HG03378 (cell line): Measurements from ENCODE around the gene IRF2.

Source experiments
- ATAC-seq: cut with Tn5 transposase; IDR thresholded peaks from one replicate; pipeline ENCODE4 v1.9.1; 2021; ENCODE audit warnings: mild to moderate bottlenecking, moderate library complexity; ENCODE audit not compliant: unreplicated experiment

Gene IRF2

DNA sequence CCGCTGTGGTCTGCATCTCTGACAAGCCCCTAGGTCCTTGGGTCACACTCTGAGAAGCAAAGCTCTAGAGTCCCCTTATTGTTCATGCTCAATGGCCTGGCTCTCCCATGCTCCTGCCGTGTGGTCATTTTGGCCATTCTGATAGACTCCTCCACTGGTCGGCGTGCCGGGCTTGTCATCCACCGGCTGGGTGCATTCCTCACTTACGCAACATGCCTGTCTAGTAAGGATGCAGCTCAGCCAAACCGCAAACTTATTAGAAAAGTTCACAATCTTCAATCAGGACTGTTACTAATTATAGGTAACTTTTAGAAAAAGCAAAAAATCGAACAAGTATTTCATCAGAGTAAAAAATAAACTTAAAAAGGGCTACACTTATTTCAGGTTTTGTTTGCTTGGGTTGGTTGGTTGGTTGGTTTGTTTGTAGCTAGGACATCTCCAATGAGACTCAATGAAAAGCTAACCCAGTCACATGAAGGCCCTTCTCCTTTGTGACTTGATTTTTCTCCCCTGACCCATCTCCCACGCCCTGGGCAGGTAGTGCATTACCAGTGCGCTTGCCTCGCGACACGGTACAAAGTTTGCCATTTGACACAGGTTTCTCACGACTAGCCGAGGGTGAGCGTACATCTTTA is 41.0 kb downstream of the IRF2 start:
- no peak for ATAC-seq

DNA sequence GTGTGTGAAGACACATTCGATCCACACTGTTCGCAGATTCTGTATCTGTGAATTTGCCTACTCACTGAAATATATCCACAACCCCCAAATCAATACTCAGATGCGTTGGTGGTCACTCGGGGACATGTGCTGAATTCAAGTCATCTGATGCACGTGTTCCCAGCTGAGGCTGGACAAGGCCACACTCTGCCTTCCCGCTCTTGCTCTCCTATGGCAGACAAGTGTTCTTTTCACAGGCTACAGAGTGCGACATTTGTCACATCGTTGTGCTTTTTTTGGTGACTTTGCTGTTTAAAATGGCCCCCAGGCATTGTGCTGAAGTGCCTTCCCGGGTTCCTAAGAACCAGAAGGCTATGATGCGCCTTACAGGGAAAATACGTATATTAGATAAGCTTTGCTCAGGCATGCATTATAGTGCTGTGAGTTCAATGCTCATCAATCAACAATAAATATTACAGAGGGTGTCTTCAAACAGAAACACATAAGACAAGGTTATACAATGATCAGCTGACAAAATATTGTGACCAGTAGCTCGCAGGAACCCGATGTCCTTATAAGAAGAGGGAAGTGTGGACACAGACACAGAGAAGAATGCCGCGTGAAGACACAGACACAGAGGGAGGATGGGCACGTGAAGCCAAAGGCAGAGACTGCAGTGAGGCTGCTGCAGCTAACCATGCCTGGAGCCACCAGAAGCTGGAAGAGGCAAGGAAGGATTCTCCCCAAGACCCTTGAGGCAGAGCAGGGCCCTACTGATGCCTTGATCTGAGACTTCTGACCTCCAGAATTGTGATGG is 42.0 kb downstream of the IRF2 start:
- ATAC-seq: no peak

DNA sequence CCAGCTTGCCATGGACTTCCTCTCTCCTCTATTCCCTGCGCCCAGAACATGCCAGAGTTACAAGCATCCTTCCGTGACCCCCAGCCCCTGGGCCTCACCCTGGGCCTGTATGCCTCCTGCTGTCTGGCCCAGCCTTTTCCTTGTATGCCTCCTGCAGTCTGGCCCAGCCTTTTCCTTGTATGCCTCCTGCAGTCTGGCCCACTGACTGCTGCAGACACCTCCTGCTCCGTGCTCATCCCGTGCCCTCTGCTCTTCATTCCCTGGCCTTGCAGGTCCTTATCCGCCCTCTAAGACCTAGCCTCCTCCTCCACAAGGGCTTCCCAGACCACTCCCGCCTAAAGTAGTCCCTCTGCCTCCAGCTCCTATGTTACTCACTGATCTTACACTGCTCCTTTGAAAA is 44.2 kb downstream of the IRF2 start:
- no peak for ATAC-seq

DNA sequence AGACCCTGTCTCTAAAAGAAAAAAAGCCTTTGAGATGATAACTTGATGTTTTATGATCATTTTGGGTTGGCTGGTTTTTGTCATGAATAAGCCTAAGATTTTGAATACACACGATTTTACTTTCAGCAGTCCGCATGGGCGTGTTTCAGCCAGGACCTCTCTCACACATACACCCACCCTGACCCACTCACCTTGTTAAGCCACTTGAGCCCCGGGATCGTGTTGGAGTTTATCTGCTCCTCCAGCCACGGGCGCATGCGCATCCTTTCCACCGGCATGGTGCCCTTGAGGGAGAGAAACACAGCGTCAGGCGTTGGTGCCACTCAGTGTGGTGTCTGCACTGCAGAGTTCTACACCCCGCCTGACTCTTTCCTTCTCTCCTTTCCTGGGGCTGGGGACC is 45.6 kb downstream of the IRF2 start:
- ATAC-seq: no peak

DNA sequence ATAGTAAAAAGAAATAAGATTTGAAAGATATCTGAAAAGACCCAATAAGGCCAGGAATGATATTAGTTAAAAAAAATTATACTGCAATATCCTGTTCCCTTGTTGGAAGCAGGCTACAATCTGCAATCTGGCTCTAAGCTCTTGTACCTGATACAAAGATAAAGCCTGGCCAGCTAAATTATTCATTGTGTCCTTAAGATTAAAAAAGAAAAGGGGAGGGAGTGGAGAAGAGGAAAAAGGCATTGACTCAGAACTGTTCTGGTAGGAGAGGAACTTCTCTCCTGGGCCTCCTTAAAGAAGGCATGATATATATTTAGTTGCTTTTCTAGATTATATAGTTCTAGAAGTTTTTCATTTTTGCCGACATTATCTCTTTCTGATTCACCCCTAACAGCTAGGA is 46.7 kb downstream of the IRF2 start:
- no peak for ATAC-seq

DNA sequence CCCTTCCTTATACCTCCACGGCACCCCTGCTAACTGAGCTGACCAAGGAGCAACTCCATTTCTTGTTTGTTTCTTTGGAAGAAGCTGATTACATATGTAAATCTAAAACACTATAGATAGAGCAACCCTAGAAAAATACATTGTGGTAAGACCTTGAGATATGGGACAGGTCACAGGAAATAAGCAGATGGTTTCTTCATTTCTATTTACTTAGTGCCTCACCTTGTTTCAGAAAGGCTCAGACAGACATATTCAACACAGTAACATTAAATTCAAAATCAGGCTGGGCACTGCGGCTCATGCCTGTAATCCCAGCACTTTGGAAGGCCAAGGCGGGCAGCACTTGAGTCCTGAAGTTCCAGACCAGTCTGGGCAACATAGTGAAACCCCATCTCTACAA is 47.3 kb downstream of the IRF2 start:
- ATAC-seq: no peak

DNA sequence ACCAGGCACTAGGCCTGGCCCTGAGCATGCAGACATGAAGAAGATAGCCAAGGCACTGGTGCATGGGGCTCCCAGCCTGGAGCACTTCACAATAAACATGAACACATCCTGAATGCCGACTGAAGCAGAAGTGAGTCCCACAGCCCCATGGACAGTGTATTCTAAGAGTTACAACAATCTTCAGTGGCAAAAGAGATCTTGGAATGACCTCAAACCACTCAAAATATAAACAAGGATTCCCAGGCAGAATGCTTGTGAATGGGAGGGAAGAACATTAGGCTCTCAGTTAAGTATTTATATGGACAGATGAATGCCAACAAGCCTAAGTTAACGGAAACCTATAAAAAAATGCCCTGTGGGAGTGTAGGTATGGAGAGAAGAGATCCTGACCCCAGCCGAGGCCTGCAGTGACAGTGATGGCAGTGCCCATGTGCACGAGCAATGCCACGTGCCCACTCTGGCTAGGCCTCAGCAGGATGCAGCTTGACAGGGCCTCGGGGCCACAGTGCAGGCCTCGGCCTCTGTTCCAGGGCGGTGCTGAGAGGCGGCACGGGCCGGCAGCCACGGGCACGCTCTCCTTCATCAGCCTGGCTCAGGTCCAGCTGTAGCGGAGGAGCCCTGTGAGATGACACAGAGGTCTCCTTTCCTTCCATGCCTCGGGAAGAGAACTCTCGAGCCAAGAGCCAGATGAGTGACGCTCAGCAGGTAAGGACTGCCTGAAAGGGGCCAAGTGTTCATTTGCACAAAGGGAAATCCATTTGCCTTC is 49.2 kb downstream of the IRF2 start:
- no peak for ATAC-seq

DNA sequence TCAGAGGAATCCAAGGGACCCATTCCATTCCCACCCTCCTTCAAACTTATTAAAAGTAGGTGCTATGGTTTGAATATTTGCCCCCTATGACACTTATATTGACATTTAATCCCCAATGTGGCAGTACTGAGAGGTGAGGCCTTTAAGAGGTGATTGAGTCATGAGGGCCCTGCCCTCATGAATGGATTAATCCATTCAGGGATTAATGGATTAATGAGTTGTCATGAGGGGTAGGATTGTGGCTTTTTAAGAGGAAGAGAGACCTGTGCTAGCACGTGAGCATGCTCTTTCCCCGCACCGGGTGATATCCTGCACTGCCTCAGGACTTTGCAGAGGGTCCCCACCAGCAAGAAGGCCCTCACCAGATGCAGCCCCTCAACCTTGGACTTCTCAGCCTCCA is 50.1 kb downstream of the IRF2 start:
- no peak for ATAC-seq

DNA sequence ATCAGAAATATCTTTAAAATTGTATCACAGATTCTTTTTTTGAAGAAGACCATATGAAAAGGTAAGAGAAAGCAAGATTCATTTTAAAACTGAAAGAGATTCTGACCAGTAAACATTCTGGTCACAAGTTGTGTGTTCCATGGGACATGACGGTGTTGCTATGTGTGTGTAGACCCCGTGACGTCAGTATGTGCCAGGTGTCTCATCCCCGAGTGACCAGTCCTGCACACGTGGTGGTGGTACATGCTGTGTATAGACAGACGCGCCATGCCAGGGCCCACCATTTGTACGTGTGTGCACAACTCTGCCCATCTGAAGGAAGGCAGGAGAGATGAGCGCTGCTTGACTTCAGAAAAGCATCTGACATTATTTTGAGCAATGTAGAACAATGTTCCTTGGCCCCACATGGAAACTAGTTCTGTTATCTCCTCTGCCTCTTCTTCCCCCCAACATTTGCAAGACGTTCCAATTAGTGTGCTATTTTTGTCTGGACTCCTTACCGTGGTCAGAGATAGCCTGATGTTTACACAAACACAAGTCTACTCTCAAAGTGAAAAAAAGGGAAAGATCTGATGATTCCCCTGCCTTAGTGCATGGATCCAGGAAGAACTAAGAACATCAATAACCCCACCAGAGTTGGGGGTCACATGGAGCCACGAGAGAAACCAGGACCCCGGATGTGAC is 51.2 kb downstream of the IRF2 start:
- ATAC-seq: no peak

DNA sequence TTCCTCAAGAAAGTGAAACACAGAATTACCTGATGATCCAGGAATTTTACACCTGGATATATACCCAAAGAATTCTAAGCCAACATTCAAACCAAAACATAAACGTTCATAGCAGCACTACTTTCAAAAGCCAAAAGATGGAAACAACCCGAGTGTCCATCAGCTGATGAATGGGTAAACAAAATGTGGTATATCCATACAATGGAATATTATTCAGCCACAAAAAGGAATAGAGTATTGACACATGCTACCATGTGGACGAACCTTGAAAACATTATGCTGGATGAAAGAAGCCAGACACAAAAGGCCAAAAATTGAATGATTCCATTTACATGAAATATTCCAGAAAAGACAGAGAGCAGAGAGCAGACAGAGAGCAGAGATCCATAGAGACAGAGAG is 52.0 kb downstream of the IRF2 start:
- no peak for ATAC-seq

DNA sequence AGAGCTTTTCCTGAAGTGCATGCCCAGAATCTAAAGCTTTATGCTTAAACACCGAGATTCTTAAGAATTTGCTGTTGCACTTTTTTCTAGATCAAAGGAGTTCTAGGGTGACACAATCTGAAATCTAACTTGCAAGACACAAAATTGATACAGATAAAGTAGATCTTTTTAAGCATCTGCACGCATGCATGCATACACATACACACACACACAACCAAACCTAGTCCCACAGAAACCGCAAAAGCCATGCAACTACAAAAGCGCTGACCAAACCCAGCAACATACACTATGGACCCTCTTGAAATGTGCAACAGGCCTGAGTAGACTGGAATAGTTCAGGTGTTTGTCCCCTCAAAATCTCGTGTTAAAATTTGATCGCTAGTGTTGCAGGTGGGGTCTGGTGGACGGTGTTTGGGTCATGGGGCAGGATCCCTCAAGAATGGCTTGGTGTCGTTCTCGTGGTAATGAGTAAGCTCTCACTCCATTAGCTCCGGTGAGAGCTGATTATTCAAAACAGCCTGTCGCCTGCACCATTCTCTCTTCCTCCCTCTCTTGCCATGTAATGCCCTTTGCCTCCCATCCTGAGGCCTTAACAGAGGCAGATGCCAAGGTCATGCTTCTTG is 52.7 kb downstream of the IRF2 start:
- no peak for ATAC-seq

DNA sequence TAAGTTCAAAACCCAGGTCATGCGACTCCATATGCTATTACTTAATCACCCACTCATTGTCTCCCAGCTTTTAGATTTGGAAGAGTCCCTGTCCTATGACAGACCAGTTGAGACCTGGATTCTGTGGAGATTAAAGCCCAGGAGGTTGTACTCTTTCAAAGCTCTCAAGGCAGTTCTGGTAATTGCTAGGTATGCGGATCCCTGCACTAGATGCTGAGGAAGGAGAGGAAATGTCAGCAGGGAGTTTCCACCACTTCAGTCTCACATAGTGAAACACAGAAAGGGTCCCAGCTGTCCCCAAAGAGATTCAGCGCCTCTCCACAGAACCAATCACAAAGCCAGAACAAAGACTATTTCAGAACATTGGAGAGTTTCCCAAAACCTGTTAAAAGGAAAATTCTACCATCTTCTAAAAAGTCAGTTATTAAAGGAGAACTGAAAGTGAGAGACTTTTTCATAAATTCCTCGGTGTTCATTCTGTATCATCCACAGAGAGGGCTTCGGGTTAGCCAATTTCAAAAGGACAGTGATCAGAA is 53.4 kb downstream of the IRF2 start:
- ATAC-seq: peak; percentile 61

DNA sequence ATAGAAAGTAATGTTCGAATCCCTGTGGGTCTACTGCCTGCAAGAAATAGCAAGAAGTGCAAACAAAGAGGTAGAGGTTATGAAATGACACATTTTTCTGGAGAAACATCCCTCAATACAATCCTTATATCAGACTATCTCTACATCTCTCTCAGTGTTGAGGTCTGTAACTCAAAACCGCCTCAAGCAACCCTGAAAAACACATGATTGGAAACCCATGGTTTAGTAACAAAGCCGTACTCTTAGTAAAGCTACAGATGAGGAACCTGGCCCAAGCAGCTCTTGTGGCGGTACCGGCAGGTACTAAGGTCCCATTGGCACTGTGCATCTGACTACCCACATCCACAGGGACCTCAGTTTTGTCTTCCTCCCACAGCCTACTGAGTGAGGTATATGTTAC is 53.9 kb downstream of the IRF2 start:
- no peak for ATAC-seq

DNA sequence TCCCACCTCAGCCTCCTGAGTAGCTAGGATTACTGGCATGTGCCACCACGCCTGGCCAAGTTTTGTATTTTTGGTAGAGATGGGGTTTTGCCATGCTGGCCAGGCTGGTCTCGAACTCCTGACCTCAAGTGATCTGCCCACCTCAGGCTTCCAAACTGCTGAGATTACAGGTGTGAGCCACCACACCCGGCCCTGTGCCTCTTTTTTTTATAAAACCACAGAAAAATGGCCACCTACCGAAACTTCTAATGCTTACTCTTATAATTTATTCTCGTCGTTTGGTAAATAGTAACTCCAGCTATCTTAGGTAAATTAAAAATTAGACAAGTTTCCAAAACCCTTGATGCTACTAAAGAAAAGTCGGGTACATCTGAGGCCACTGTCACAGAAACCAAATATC is 54.4 kb downstream of the IRF2 start:
- no peak for ATAC-seq

DNA sequence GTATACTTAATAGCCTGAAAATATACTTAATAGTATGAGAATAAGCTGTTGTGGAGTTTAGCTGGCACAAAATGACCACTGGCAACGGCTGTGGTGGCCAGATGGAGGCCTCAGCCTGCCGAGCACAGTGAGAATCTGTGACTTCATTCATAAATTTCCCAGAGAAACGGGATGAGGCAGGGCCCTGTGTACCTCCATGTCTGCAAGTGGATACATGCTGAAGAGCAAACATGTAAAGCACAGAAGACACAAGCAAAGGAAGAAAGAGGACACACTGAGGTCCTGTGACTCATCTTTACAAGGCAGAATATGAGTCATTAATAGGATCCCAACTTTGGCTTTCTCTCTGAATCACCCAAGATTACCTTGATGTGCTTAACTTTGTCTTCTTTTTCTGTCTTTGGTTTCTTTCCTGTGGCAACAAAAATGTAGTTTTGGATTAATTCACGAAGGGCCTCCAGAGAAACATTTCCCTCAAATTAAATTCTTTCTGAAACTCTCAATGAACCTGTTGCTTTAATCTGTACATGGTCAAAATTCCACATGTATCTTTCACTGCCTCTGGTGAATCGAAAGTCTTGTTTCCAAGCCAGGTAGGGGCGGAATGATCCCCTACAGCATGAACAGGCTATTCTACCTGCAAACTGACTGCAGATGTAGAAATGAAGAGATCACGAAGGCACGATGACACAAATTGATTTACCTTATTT is 56.4 kb downstream of the IRF2 start:
- ATAC-seq: peak; percentile 70

DNA sequence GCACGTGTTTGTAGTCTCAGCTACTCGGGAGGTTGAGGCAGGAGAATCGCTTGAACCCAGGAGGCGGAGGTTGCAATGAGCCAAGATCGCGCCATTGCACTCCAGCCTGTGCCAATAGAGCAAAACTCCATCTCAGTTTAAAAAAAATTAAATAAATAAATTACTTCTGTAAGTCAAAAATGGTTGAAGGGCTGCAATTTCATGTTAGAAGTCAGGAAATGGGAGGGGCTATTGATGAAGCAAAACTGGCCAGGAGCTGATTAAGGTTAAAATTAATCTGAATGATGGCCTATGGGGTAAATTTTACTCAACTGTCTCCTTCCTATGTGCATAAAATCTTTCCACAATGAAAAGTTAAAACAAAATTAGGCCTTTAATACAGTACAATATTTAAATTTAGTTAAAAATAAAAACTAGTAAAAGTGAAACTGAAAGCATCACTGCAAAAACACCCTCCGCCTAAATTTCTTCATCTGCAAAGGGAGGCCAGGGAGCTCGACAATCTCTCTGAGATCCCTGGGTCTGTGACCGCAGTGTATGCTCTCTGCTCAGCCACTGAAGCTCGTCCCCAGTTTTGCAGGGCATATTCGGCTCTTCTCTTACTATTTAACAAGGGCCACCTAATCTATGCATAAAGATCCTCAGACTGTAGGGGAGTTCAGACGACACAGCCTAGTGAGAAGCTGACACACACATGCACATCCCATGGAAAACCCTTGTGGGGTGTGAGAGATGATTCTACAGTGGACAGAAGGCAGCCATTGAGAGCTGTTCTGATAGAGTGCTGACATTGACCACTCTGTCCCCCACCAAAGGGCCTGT is 57.2 kb downstream of the IRF2 start:
- peak; percentile 43 for ATAC-seq

DNA sequence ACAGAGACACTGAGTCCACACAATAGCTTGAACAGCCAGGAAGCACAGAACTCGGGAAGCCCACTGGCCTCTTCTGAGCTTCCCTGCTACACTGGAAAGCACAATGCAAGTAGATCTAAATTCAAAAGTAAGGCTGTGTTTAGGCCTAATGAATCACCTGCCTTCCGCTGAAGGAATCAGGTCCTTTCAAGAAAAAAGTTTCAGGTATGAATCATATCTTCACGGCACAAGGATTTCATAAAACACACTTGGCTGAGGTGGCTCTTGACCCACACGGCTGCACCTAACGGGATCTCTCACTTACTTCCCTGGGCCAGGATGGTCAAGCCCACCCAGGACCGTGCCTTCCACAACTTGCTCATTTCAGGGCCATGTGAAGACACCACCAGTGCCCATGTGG is 59.3 kb downstream of the IRF2 start:
- ATAC-seq: no peak

DNA sequence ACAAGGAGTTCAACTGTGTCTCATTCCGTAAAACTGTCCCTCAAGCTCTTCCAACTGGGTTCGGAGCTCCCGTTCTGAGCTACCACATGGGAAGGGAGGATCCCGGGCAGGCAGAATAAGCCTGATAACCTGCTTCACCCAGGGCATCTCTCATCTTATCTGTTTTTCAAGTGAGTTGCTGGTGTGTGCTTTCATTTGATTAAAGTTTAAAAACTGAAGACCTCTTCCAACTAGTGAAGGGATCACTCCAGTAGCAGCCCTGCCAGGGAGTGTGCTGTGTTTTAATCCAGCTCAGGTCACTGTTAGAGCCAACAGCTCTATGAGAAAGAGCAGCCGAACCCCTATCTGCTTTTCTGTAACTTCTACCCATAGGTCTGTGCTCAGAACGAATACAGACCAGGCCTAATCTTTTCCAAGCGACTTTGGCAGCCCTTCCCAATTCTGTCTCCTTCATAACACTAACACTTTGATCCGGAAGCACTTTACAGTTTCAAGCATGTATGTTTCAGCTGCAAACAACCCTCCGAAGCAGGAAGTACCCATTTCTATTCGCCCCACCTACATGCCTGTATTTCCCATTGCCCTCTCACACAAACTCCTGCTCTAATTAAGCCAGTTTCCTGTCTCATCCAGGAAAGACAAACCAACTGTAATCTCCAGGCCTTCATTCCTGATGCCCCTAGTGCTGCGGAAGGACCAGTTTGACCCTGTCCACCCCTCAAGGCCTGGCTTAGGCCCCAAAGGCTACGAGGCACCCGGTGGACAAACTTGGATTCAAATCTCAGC is 60.9 kb downstream of the IRF2 start:
- ATAC-seq: no peak
